Natural killer cell (primary cell): ENCODE results near the gene SAMD4A. TPM values are rescaled to one million over a fixed set of nuclear protein-coding genes. Genes with fewer than 3 reads are reported as not detected.

Experiments used
- ATAC-seq, 3 donors: fragments of 150-1000 bp in 2 of 3; fragments of 200-7000 bp in 1 of 3; cut with Tn5 transposase; 1 replicate in 1 of 3; 2 replicates in 2 of 3; pipeline ENCODE4 v1.10.0; 2021; ENCODE audit warnings: mild to moderate bottlenecking in 2 of 3, moderate library complexity in 2 of 3
- DNase-seq, 2 donors: peaks; one replicate each; pipeline versions ENCODE4 v3.0.0 to v3.0.0-alpha.2; 2013 to 2021; ENCODE audit warnings: mixed read lengths in 1 of 2
- H3K27ac ChIP-seq: one replicate; pipeline ENCODE4 v1.5.1; 2013; ENCODE audit warnings: mild to moderate bottlenecking, low read length
- H3K27me3 ChIP-seq: one replicate; pipeline ENCODE4 v1.6.1; 2013; ENCODE audit warnings: low read length; ENCODE audit not compliant: control insufficient read depth, insufficient read depth
- H3K36me3 ChIP-seq: one replicate; pipeline ENCODE4 v1.6.1; 2013; ENCODE audit warnings: low read length; ENCODE audit not compliant: control insufficient read depth, insufficient read depth
- H3K4me1 ChIP-seq: one replicate; pipeline ENCODE4 v1.6.1; 2013; ENCODE audit warnings: low read length; ENCODE audit not compliant: control insufficient read depth, insufficient read depth
- H3K4me3 ChIP-seq: one replicate; pipeline ENCODE4 v1.5.1; 2013; ENCODE audit warnings: low read length
- H3K9me3 ChIP-seq: one replicate; pipeline ENCODE4 v1.6.1; 2013; ENCODE audit warnings: low read length; ENCODE audit not compliant: control insufficient read depth, insufficient read depth
- H3K27ac Mint-ChIP-seq, 2 donors: one replicate each; pipeline ENCODE4 v1.8.0; 2022; ENCODE audit warnings: mild to moderate bottlenecking in 2 of 2, mixed read lengths in 2 of 2, moderate library complexity in 1 of 2
- H3K27me3 Mint-ChIP-seq, 2 donors: one replicate each; pipeline ENCODE4 v1.8.0; 2022; ENCODE audit warnings: low read depth in 2 of 2, mixed read lengths in 2 of 2
- H3K36me3 Mint-ChIP-seq: one replicate; pipeline ENCODE4 v1.8.0; 2022; ENCODE audit warnings: mixed read lengths
- H3K4me1 Mint-ChIP-seq, 2 donors: one replicate each; pipeline ENCODE4 v1.8.0; 2022; ENCODE audit warnings: mixed read lengths in 2 of 2
- H3K4me3 Mint-ChIP-seq: one replicate; pipeline ENCODE4 v1.8.0; 2022; ENCODE audit warnings: mild to moderate bottlenecking, moderate library complexity, mixed read lengths
- H3K9me3 Mint-ChIP-seq, 2 donors: one replicate each; pipeline ENCODE4 v1.8.0; 2022; ENCODE audit warnings: mixed read lengths in 2 of 2
- WGBS: methylation state at CpG from one replicate; pipeline ENCODE4 v1.1.7; 2013; ENCODE audit warnings: missing lambda C conversion rate; ENCODE audit not compliant: insufficient coverage; 5-methylcytosine and 5-hydroxymethylcytosine counted together
- intact Hi-C: fragments of 100-400 bp; cut with micrococcal nuclease; formaldehyde crosslinking; loops from one replicate; pipeline ENCODE4 v1.14.2; 2022
- total RNA-seq, 4 donors: library from RNA; stranded (reverse); fragments of 120-200 nt in 1 of 4; gene quantifications; one replicate each; pipeline versions ENCODE4 v1.2.3 to v1.2.4, GENCODE V29; 2013 to 2022
- TF ChIP-seq, protein P1 (sequence below): fragments of 200-600 bp; IDR thresholded peaks from one replicate; pipeline ENCODE4 v1.8.0; 2022; ENCODE audit warnings: antibody characterized with exemption

The SAMD4A gene
- total RNA-seq, 3 donors from 2014 or later (not counting 1 experiment from before 2014, with no cell fraction given): 0.70 to 1.6 (median 1.4) TPM

- Mint-ChIP-seq H3K4me1 (peaks cover 5 to 6% of the 10 kb centered on the region in 2 donors), H3K4me3 (no peak overlapping the region), H3K27ac (no peak overlapping the region), H3K9me3 (no peaks in the 10 kb centered on the region), H3K27me3 (peaks cover 15 to 17% of the 10 kb centered on the region in 2 donors), H3K36me3 (no peaks in the 10 kb centered on the region)
- ATAC-seq: no peak
- H3K27ac ChIP-seq: no peak overlapping the region
- no peaks in the 10 kb centered on the region for H3K27me3 ChIP-seq
- no peaks in the 10 kb centered on the region for H3K9me3 ChIP-seq
- H3K4me1 ChIP-seq: peaks cover 5% of the 10 kb centered on the region
- no peak for DNase-seq
- no peaks in the 10 kb centered on the region for H3K36me3 ChIP-seq
- intact Hi-C loops: loop anchor here (1.0 kb wide), 1 partner anchor 242 kb away; no protein-coding TSS in a partner anchor
- H3K4me3 ChIP-seq: no peak overlapping the region
- WGBS: 94% methylated on average over 10 of the region's 10 CpGs
- TF ChIP-seq, protein P1, sequence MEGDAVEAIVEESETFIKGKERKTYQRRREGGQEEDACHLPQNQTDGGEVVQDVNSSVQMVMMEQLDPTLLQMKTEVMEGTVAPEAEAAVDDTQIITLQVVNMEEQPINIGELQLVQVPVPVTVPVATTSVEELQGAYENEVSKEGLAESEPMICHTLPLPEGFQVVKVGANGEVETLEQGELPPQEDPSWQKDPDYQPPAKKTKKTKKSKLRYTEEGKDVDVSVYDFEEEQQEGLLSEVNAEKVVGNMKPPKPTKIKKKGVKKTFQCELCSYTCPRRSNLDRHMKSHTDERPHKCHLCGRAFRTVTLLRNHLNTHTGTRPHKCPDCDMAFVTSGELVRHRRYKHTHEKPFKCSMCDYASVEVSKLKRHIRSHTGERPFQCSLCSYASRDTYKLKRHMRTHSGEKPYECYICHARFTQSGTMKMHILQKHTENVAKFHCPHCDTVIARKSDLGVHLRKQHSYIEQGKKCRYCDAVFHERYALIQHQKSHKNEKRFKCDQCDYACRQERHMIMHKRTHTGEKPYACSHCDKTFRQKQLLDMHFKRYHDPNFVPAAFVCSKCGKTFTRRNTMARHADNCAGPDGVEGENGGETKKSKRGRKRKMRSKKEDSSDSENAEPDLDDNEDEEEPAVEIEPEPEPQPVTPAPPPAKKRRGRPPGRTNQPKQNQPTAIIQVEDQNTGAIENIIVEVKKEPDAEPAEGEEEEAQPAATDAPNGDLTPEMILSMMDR: no peak
These were observed 239.7 kb downstream of the SAMD4A start for GRCh38 chr14:54806616-54807015.

- H3K27ac ChIP-seq: no peak overlapping the region
- H3K27me3 ChIP-seq: no peaks in the 10 kb centered on the region
- intact Hi-C loops: no loop called here
- ATAC-seq (no peak), DNase-seq (no peak)
- H3K27ac Mint-ChIP-seq: no peak overlapping the region
- H3K4me3 ChIP-seq: no peak overlapping the region
- peaks cover 15 to 17% of the 10 kb centered on the region in 2 donors for H3K27me3 Mint-ChIP-seq
- H3K36me3 ChIP-seq: no peaks in the 10 kb centered on the region
- peaks cover 5 to 6% of the 10 kb centered on the region in 2 donors for H3K4me1 Mint-ChIP-seq
- H3K9me3 ChIP-seq: no peaks in the 10 kb centered on the region
- no peaks in the 10 kb centered on the region for H3K36me3 Mint-ChIP-seq
- peaks cover 5% of the 10 kb centered on the region for H3K4me1 ChIP-seq
- TF ChIP-seq, protein P1: no peak
- 85% methylated on average over 6 of the region's 6 CpGs for WGBS
- no peak overlapping the region for H3K4me3 Mint-ChIP-seq
- H3K9me3 Mint-ChIP-seq: no peaks in the 10 kb centered on the region
These were observed 240.5 kb downstream of the SAMD4A start for GRCh38 chr14:54807428-54807827.

DNA sequence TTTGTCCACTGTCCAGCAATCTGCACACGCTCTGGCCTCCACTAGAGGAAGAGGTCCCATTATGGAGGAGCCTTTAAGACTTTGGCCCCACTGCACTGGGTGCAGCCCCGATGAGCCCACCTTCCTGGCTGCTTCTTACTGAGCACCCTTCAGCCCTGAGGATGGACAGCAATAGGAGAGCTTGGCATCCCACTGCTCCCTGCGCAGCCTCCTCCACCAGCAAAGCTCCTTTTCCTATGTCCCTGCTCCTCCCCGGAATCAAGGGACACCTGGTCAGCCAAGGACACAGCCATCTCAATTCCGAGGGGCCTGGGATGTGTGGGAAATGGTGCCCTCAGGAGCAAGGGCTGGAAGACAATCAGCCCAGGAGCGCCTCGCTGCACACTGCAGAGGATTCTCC lies 241.0 kb downstream of the SAMD4A start:
- Histone ChIP-seq H3K27ac (no peak overlapping the region), H3K27me3 (no peaks in the 10 kb centered on the region), H3K9me3 (no peaks in the 10 kb centered on the region), H3K4me3 (no peak overlapping the region), H3K36me3 (no peaks in the 10 kb centered on the region), H3K4me1 (peaks cover 5% of the 10 kb centered on the region)
- H3K36me3 Mint-ChIP-seq: no peaks in the 10 kb centered on the region
- H3K27ac Mint-ChIP-seq: no peak overlapping the region
- no peak overlapping the region for H3K4me3 Mint-ChIP-seq
- 93% methylated on average over 7 of the region's 7 CpGs for WGBS
- no peak for ATAC-seq
- TF ChIP-seq, protein P1: no peak
- intact Hi-C loops: no loop called here
- peaks cover 15 to 17% of the 10 kb centered on the region in 2 donors for H3K27me3 Mint-ChIP-seq
- no peak for DNase-seq
- peaks cover 5 to 6% of the 10 kb centered on the region in 2 donors for H3K4me1 Mint-ChIP-seq
- no peaks in the 10 kb centered on the region for H3K9me3 Mint-ChIP-seq
